Measurements from ENCODE around the gene HSPH1. TPM values are rescaled to one million over a fixed set of nuclear protein-coding genes. Genes with fewer than 3 reads are reported as not detected.

The HSPH1 gene
- total RNA-seq, 1 experiment from 2014 or later: 315 TPM

- Histone ChIP-seq H3K27me3 (replicated peaks; ENCODE audit: insufficient read depth, low read depth, low read length, poor library complexity) (no peaks in the 10 kb centered on the region), H3K4me3 (ENCODE audit: low read depth, low read length, poor library complexity, severe bottlenecking) (no peak overlapping the region), H3K27ac (ENCODE audit: low read depth, low read length, poor library complexity, severe bottlenecking) (no peak overlapping the region), H3K9me3 (ENCODE audit: low read depth, low read length, poor library complexity, severe bottlenecking) (no peaks in the 10 kb centered on the region), H3K36me3 (ENCODE audit: insufficient read depth, low read length, poor library complexity, severe bottlenecking) (no peaks in the 10 kb centered on the region), H3K4me1 (ENCODE audit: insufficient read depth, low read length, poor library complexity, severe bottlenecking) (no peaks in the 10 kb centered on the region)
- intact Hi-C loops (cut with micrococcal nuclease; ENCODE audit: unreplicated experiment): no loop called here
- no TSS peak for BruUV-seq (replicated peaks)
- ChIA-PET CTCF (no interaction called here), POLR2A (ENCODE audit: low non-redundant PET) (no interaction called here)
- DNase-seq (ENCODE audit: low spot score): no peak
- no peak for TF ChIP-seq CTCF (conservative IDR thresholded peaks at IDR 0.05; ENCODE audit: low read depth, low read length)
- no peak for TF ChIP-seq EZH2 (IDR thresholded peaks at IDR 0.05; ENCODE audit: borderline replicate concordance, low read depth, low read length, poor library complexity, severe bottlenecking)
Measured at GRCh38 chr13:31119526-31119925, 42.2 kb downstream of the HSPH1 start.

GRCh38 chr13:31116224-31116623 lies 45.5 kb downstream of the HSPH1 start:
- H3K4me3 ChIP-seq (ENCODE audit: low read depth, low read length, poor library complexity, severe bottlenecking): no peak overlapping the region
- no peaks in the 10 kb centered on the region for H3K4me1 ChIP-seq (ENCODE audit: insufficient read depth, low read length, poor library complexity, severe bottlenecking)
- TF ChIP-seq EZH2 (IDR thresholded peaks at IDR 0.05; ENCODE audit: borderline replicate concordance, low read depth, low read length, poor library complexity, severe bottlenecking): no peak
- no peak for TF ChIP-seq CTCF (conservative IDR thresholded peaks at IDR 0.05; ENCODE audit: low read depth, low read length)
- H3K9me3 ChIP-seq (ENCODE audit: low read depth, low read length, poor library complexity, severe bottlenecking): no peaks in the 10 kb centered on the region
- no peak overlapping the region for H3K27ac ChIP-seq (ENCODE audit: low read depth, low read length, poor library complexity, severe bottlenecking)
- ChIA-PET POLR2A (ENCODE audit: low non-redundant PET) (no interaction called here), CTCF (no interaction called here)
- no peaks in the 10 kb centered on the region for H3K36me3 ChIP-seq (ENCODE audit: insufficient read depth, low read length, poor library complexity, severe bottlenecking)
- intact Hi-C loops (cut with micrococcal nuclease; ENCODE audit: unreplicated experiment): no loop called here
- BruUV-seq (replicated peaks): no TSS peak
- no peaks in the 10 kb centered on the region for H3K27me3 ChIP-seq (replicated peaks; ENCODE audit: insufficient read depth, low read depth, low read length, poor library complexity)
- no peak for DNase-seq (ENCODE audit: low spot score)

GRCh38 chr13:31115616-31116015 lies 46.1 kb downstream of the HSPH1 start:
- no TSS peak for BruUV-seq (replicated peaks)
- no peak for DNase-seq (ENCODE audit: low spot score)
- no peaks in the 10 kb centered on the region for H3K9me3 ChIP-seq (ENCODE audit: low read depth, low read length, poor library complexity, severe bottlenecking)
- H3K4me1 ChIP-seq (ENCODE audit: insufficient read depth, low read length, poor library complexity, severe bottlenecking): no peaks in the 10 kb centered on the region
- H3K27me3 ChIP-seq (replicated peaks; ENCODE audit: insufficient read depth, low read depth, low read length, poor library complexity): no peaks in the 10 kb centered on the region
- H3K4me3 ChIP-seq (ENCODE audit: low read depth, low read length, poor library complexity, severe bottlenecking): no peak overlapping the region
- no peak overlapping the region for H3K27ac ChIP-seq (ENCODE audit: low read depth, low read length, poor library complexity, severe bottlenecking)
- ChIA-PET POLR2A (ENCODE audit: low non-redundant PET) (no interaction called here), CTCF (no interaction called here)
- intact Hi-C loops (cut with micrococcal nuclease; ENCODE audit: unreplicated experiment): no loop called here
- H3K36me3 ChIP-seq (ENCODE audit: insufficient read depth, low read length, poor library complexity, severe bottlenecking): no peaks in the 10 kb centered on the region
- TF ChIP-seq CTCF (conservative IDR thresholded peaks at IDR 0.05; ENCODE audit: low read depth, low read length) (no peak), EZH2 (IDR thresholded peaks at IDR 0.05; ENCODE audit: borderline replicate concordance, low read depth, low read length, poor library complexity, severe bottlenecking) (no peak)
